ENCODE measurements around the gene PRKACB. TPM values are rescaled to one million over a fixed set of nuclear protein-coding genes. Genes with fewer than 3 reads are reported as not detected.

Gene PRKACB
- total and polyA plus RNA-seq, 2 of the 8 experiments (the other 6 are each of a cell fraction or from before 2014, with no cell fraction given) = 7.8 to 31.0 TPM

DNA sequence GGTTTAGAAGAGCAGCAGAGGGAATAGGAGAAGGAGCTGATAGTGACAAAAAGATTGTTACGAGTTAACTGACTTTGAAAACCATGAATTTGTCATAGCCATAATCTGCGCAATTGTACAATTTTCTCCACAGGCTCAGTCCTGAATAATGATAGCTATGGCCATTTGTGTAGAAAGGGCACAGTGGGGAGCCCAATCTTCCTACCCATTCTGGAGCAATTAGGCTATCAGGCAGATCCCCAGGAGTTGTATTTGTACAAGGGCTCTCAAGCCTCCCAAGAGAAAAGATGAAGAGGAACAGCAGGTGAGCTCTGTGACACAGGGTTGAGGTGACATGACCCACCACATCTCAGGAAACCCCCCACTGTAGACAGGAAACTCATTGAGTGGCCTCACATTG is 115.3 kb downstream of the PRKACB start:
- ChIA-PET POLR2A (ENCODE audit: partially characterized antibody) (no interaction called here), CTCF (ENCODE audit: partially characterized antibody) (interaction anchor here (0.5 to 0.8 kb wide), 3 partner anchors 25 to 347 kb away, joined by 3 read pairs; no protein-coding TSS in a partner anchor)
- no peak overlapping the region for H3K14ac ChIP-seq (ENCODE audit: insufficient read length)
- H2BK12ac ChIP-seq (ENCODE audit: low read depth, low read length) = no peak overlapping the region
- no peak overlapping the region for H3K4me2 ChIP-seq (ENCODE audit: insufficient read depth in 1 of 2, low read depth in 2 of 2, low read length in 2 of 2)
- no peak overlapping the region for H3K4me3 ChIP-seq (ENCODE audit: extremely low read depth in 1 of 4, insufficient read depth in 2 of 4, low read depth in 3 of 4, low read length in 4 of 4)
- H3K36me3 ChIP-seq (ENCODE audit: control insufficient read depth in 2 of 4, insufficient read depth in 4 of 4, low read length in 3 of 4) = no peaks in the 10 kb centered on the region
- no peak overlapping the region for H3K56ac ChIP-seq (replicated peaks; ENCODE audit: insufficient read length, low read depth, low read length)
- TF ChIP-seq, protein P1, sequence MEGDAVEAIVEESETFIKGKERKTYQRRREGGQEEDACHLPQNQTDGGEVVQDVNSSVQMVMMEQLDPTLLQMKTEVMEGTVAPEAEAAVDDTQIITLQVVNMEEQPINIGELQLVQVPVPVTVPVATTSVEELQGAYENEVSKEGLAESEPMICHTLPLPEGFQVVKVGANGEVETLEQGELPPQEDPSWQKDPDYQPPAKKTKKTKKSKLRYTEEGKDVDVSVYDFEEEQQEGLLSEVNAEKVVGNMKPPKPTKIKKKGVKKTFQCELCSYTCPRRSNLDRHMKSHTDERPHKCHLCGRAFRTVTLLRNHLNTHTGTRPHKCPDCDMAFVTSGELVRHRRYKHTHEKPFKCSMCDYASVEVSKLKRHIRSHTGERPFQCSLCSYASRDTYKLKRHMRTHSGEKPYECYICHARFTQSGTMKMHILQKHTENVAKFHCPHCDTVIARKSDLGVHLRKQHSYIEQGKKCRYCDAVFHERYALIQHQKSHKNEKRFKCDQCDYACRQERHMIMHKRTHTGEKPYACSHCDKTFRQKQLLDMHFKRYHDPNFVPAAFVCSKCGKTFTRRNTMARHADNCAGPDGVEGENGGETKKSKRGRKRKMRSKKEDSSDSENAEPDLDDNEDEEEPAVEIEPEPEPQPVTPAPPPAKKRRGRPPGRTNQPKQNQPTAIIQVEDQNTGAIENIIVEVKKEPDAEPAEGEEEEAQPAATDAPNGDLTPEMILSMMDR (IDR thresholded peaks at IDR 0.05; ENCODE audit: control extremely low read depth in 1 of 3, insufficient read depth in 1 of 3, low read depth in 1 of 3, low read length in 3 of 3) = no peak
- no peak for TF ChIP-seq SP1 (IDR thresholded peaks at IDR 0.05; ENCODE audit: low read depth, low read length)
- no peak for TF ChIP-seq RBBP5 (IDR thresholded peaks at IDR 0.05; ENCODE audit: borderline replicate concordance, low read depth, low read length)
- TF ChIP-seq CREB1 (IDR thresholded peaks at IDR 0.05) = no peak
- no peak for TF ChIP-seq RXRA (IDR thresholded peaks at IDR 0.05; ENCODE audit: insufficient read depth, low read depth, low read length)
- TF ChIP-seq MAFK (IDR thresholded peaks at IDR 0.05; ENCODE audit: low read depth, low read length) = no peak
- TF ChIP-seq SP2 (IDR thresholded peaks at IDR 0.05; ENCODE audit: low read length) = no peak
- no peak for TF ChIP-seq CBX5 (IDR thresholded peaks at IDR 0.05; ENCODE audit: low read depth, low read length)
- no peak for TF ChIP-seq JUND (IDR thresholded peaks at IDR 0.05; ENCODE audit: low read length)
- no peak for TF ChIP-seq POU5F1 (IDR thresholded peaks at IDR 0.05; ENCODE audit: low read depth, low read length)
- no peak overlapping the region for H3K4ac ChIP-seq (replicated peaks; ENCODE audit: insufficient read length, low read depth, low read length)
- H3K4me1 ChIP-seq (replicated peaks in 1 of 4; ENCODE audit: control insufficient read depth in 3 of 4, insufficient read depth in 4 of 4, low read length in 3 of 4) = peaks cover 3 to 4% (median 4%) of the 10 kb centered on the region in 4 experiments; a peak in 5 of 7 replicates
- no peak overlapping the region for H2BK20ac ChIP-seq (ENCODE audit: low read length)
- H2BK120ac ChIP-seq (replicated peaks; ENCODE audit: low read depth, low read length) = no peak overlapping the region
- no peak overlapping the region for H2AK5ac ChIP-seq (ENCODE audit: low read depth, low read length)
- no peak overlapping the region for H2BK5ac ChIP-seq (ENCODE audit: low read depth, low read length)
- 92% methylated on average over 2 of the region's 2 CpGs; no CpG with 5 or more reads in 1 of the 2 experiments for WGBS, 2 experiments (ENCODE audit: extremely low coverage in 1 of 2, insufficient coverage in 1 of 2, insufficient read length in 1 of 2, insufficient replicate concordance in 2 of 2, low coverage in 1 of 2, low lambda C conversion rate in 2 of 2, missing lambda C conversion rate in 1 of 2)
- H3K79me2 ChIP-seq (ENCODE audit: control insufficient read depth in 1 of 2, insufficient read depth in 2 of 2, low read length in 2 of 2) = no peaks in the 10 kb centered on the region
- no peaks in the 10 kb centered on the region for H3K27me3 ChIP-seq (replicated peaks in 1 of 4; ENCODE audit: control insufficient read depth in 3 of 4, extremely low read depth in 1 of 4, insufficient read depth in 3 of 4, low read length in 3 of 4)
- H3K23me2 ChIP-seq (ENCODE audit: low read depth, low read length) = no peaks in the 10 kb centered on the region
- no peak overlapping the region for H3K9ac ChIP-seq (replicated peaks in 1 of 4; ENCODE audit: extremely low read depth in 1 of 4, low read depth in 3 of 4, low read length in 3 of 4)
- no peaks in the 10 kb centered on the region for H3K9me3 ChIP-seq (ENCODE audit: insufficient read depth in 2 of 2, low read depth in 1 of 2, low read length in 1 of 2)
- H2BK15ac ChIP-seq (ENCODE audit: low read length) = no peak overlapping the region
- no peak for FAIRE-seq
- no peak overlapping the region for H3K23ac ChIP-seq (ENCODE audit: insufficient read length)
- no peak overlapping the region for H3K18ac ChIP-seq (ENCODE audit: extremely low read depth, low read length)
- H4K5ac ChIP-seq (ENCODE audit: insufficient read length, low read depth, low read length) = no peak overlapping the region
- no peak overlapping the region for H2AFZ ChIP-seq (ENCODE audit: low read length)
- no peaks in the 10 kb centered on the region for H3K79me1 ChIP-seq (ENCODE audit: low read depth, low read length)
- no peaks in the 10 kb centered on the region for H4K20me1 ChIP-seq (replicated peaks in 1 of 2; ENCODE audit: control insufficient read depth in 1 of 2, insufficient read depth in 2 of 2, low read length in 2 of 2)
- no peak for DNase-seq (ENCODE audit: low read depth in 1 of 2, low spot score in 2 of 2)
- no peak overlapping the region for H4K91ac ChIP-seq (replicated peaks; ENCODE audit: insufficient read length, low read length)
- H4K8ac ChIP-seq (ENCODE audit: extremely low read depth, insufficient read depth, low read length) = no peak overlapping the region
- H3K27ac ChIP-seq (ENCODE audit: low read depth, low read length) = no peak overlapping the region

Measured in H1 (cell line).